Neural progenitor cell (in vitro differentiated cells): ENCODE results near the gene ATG10.

Experiments
- CTCF ChIP-seq: fragments of 200-600 bp; sonication (generic); IDR thresholded peaks from 2 replicates; pipeline ENCODE4 v1.5.1; 2017; ENCODE audit warnings: antibody characterized with exemption, mild to moderate bottlenecking
- EZH2 ChIP-seq: fragments of 200-600 bp; sonication (generic); IDR thresholded peaks from 2 replicates; pipeline ENCODE4 v1.6.1; 2017; ENCODE audit warnings: antibody characterized with exemption, mild to moderate bottlenecking, moderate library complexity
- EZH2phosphoT487 ChIP-seq: fragments of 200-600 bp; sonication (generic); IDR thresholded peaks from 2 replicates; pipeline ENCODE4 v1.6.1; 2017; ENCODE audit warnings: antibody characterized with exemption

DNA sequence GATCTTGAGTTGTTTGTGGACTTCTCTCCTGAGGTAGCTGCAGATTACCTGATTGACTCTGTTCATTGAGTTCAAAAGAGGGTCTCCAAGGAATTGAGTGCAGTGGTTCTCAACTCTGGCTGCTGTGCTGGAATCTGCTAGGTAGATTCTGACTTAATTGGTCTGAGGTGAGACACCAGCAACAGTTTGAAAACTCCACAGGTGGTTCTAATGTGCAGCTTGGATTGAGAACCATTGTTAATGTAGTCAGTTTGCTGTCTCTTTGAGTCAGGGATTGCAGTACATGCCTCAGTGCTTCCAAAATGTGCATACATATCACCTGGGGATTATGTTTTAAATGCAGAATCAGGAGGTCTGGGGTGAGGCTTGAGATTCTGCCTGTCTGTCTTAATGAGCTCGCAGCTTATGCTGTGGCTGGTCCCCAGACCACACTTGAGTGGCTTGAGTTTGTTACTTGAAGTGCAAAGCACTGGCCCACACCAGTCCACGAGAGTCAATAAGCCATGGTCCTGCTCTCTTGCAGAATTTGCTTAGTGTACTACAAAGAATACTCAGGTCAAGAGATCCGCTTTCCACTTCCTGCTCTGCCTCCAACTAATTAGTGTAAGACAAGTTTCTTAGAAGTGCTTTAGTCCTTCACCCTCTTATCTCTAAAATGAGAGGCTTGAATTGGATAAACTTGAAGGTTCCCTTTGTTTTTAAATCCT lies 82.3 kb downstream of the ATG10 start:
- TF ChIP-seq CTCF (no peak), EZH2phosphoT487 (no peak), EZH2 (no peak)
